GM04503 (cell line): ENCODE results near the gene RAB32.

Experiments used
- DNase-seq: peaks from one replicate; pipeline ENCODE4 v3.0.0-alpha.2; 2012; ENCODE audit warnings: low read depth

Gene RAB32

GRCh38 chr6:146582857-146583256 is 39.2 kb downstream of the RAB32 start:
- DNase-seq, result no peak

- DNase-seq, result no peak
Measured at GRCh38 chr6:146583966-146584365, 40.3 kb downstream of the RAB32 start.

GRCh38 chr6:146587459-146587858 is 43.8 kb downstream of the RAB32 start:
- no peak for DNase-seq

- no peak for DNase-seq
Measured at GRCh38 chr6:146590492-146590891, 46.9 kb downstream of the RAB32 start.

GRCh38 chr6:146592451-146592850 is 48.8 kb downstream of the RAB32 start:
- DNase-seq, result no peak

GRCh38 chr6:146593986-146594385 is 50.4 kb downstream of the RAB32 start:
- no peak for DNase-seq

- DNase-seq, result no peak
Measured at GRCh38 chr6:146594495-146594894, 50.9 kb downstream of the RAB32 start.

- no peak for DNase-seq
Measured at GRCh38 chr6:146595972-146596731, 52.5 kb downstream of the RAB32 start.

GRCh38 chr6:146598772-146599405 is 55.3 kb downstream of the RAB32 start, which contains the start of gene ADGB:
TSS of gene ADGB (plus strand) at chr6:146598972. CDS start at chr6:146599041, 69 bp downstream.
- DNase-seq, result peak; percentile 6

- DNase-seq, result no peak
Measured at GRCh38 chr6:146601352-146601751, 57.7 kb downstream of the RAB32 start.

GRCh38 chr6:146602526-146602925 is 58.9 kb downstream of the RAB32 start:
- no peak for DNase-seq
